ENCODE data around the gene PATJ.
"Not testable (repeated sequence)": the region's sequence is repeated elsewhere in the genome, so short reads cannot be mapped to it uniquely, and the experiment has no call there.

The PATJ gene

GRCh38 chr1:62184336-62184735, 442.1 kb downstream of the PATJ start:
- DNase-seq, result no peak

DNA sequence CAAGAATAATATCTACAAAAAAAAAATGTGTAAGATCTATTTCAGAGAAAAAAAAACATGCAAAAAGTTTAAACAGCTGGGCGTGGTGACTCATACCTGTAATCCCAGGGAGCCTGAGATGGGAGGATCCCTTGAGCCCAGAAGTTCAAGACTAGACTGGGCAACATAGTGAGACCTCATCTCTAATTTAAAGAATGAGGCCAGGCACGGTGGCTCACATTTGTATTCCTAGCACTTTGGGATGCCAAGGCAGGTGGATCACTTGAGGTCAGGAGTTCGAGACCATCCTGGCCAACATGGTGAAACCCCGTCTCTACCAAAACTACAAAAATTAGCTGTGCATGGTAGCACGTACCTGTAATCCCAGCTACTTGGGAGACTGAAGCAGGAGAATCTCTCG, 443.0 kb downstream of the PATJ start:
- not testable (repeated sequence) for DNase-seq

- no peak for DNase-seq
These were observed 443.4 kb downstream of the PATJ start for GRCh38 chr1:62185677-62186076.

GRCh38 chr1:62187548-62187947, 445.3 kb downstream of the PATJ start:
- DNase-seq, result no peak

DNA sequence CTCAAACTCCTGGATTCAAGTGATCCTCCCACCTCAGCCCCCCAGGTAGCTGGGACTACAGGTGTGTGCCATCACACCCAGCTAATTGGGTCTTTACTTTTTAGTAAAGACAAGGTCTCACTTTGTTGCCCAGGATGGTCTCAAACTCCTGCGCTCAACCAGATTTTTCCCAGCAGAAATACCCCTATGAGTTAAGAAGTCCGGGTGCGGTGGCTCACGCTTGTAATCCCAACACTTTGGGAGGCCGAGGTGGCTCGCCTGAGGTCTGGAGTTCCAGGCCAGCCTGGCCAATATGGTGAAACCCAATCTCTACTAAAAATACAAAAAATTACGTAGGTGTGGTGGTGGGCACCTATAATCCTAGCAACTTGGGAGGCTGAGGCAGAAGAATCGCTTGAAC, 445.8 kb downstream of the PATJ start:
- DNase-seq, result no peak

GRCh38 chr1:62194651-62195544, 452.6 kb downstream of the PATJ start, which contains the start of gene L1TD1:
Gene L1TD1, plus strand, starts transcription at chr1:62194849. Its CDS starts 11,780 bp downstream, at chr1:62206629.
- DNase-seq, result no peak

DNA sequence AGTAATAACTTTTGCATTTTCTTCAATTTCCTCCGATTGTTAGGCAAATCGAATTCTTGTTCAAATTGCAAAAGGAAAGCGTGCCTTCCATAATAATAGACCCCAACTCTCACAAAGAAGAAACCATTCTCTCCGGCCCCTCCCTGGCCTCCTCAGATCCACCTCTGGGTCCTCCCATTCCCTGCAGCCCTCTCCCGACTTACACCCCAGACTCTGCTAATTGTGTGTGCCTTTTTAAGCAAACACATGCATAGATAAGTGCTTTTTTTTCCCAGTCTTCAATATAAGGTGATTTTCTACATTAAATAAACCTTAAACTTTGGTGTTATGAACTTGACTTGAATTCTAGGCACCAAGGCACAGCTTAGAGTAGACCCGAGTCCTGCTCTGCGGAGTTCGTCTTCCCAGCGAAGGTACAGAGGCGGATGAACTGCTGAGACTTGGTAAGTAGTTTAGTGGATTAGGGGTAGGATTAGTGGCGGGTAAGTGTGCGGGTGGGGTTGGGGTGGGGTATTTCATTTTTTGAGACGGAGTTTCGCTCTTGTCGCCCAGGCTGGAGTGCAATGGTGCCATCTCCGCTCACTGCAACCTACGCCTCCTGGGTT, 453.9 kb downstream of the PATJ start:
- no peak for DNase-seq

- DNase-seq, result no peak
These were observed 455.9 kb downstream of the PATJ start for GRCh38 chr1:62198069-62198780.

DNA sequence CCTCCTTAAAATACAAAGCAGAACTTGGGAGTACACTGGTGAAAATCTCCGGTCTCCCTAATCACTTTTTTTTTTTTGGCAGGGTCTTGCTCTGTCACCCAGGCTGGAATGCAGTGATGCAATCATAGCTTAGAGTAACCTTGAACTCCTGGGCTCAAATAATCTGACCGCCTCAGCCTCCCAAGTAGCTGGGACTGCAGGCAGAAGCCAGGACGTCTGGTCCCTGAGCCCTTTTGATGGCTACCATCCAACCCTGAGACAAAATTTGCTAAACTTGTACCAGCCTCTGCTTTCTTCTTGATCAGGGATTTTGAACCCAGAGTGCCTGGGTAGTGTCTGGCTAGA, 456.5 kb downstream of the PATJ start:
- DNase-seq, result no peak

GRCh38 chr1:62207187-62207586, 464.9 kb downstream of the PATJ start:
- DNase-seq, result no peak

DNA sequence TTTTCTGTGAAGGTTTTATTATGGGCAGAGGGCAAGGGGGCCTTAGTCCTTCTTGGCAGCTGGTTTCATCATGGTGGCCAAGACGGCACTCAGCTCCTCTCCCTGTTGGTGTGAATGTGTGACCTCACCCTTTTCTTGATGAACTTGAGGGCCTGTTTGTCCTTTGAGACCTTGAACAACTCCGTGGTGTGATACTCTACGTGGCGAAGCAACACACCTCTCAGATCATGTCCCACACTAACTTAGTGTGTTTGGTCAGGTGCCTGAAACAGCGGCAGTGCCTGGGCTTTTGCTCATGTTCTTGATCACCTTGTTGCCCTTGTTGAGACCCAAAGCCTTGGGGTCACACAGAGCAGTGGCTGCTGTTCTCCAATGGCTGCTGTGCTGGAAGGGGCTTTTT, 465.8 kb downstream of the PATJ start:
- DNase-seq, result no peak

DNA sequence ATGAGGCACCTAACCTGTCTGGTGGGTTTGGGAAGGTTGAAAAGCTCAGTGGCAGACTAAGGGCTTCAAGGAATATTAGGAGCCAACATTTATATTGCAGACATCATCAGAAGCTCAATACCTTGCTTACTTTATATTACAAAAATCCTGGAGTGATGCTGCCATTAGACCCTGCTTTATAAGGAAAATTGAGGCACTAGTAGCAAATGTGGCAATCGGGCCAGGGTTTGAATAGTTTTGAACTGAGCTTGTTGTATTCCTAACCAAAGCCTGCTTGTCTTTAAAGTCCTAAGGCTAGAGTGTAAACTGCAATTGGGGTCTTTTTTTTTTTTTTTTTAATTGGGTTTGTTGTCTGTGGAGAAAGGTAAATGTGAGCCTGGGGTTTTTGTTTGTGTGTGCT, 466.7 kb downstream of the PATJ start:
- DNase-seq, result no peak

DNA sequence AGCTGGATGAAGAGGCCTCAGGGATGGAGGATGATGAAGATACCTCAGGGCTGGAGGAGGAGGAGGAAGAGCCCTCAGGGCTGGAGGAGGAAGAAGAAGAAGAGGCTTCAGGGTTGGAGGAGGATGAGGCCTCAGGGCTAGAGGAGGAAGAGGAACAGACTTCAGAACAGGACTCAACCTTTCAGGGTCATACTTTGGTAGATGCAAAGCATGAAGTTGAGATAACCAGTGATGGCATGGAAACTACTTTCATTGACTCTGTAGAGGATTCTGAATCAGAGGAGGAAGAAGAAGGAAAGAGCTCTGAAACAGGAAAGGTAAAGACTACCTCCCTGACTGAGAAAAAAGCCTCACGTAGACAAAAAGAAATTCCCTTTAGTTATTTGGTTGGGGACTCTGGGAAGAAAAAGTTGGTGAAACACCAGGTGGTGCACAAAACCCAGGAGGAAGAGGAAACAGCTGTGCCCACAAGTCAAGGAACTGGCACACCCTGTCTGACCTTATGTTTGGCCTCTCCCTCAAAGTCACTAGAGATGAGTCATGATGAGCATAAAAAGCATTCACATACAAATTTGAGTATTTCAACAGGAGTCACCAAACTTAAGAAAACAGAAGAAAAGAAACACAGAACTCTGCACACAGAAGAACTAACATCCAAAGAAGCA, 467.8 kb downstream of the PATJ start:
- no peak for DNase-seq

DNA sequence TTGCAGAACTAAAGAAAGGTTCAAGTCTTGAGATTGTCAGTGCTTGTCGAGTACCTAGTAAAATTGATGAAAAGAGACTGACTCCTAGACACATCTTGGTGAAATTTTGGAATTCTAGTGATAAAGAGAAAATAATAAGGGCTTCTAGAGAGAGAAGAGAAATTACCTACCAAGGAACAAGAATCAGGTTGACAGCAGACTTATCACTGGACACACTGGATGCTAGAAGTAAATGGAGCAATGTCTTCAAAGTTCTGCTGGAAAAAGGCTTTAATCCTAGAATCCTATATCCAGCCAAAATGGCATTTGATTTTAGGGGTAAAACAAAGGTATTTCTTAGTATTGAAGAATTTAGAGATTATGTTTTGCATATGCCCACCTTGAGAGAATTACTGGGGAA, 468.7 kb downstream of the PATJ start:
- DNase-seq, result no peak

DNA sequence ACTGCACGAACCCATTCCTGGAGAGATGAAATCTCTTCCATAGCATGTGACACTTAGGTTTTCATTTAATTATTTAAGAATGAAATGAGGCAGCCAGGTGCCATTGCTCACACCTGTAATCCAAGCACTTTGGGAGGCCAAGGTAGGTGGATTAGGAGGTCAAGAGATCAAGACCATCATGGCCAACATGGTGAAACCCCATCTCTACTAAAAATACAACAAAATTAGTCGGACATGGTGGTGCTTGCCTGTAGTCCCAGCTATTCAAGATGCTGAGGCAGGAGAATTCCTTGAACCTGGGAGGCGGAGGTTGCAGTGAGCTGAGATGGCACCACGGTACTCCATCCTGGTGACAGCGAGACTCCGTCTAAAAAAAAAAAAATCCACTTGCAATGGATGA, 470.1 kb downstream of the PATJ start:
- no peak for DNase-seq

DNA sequence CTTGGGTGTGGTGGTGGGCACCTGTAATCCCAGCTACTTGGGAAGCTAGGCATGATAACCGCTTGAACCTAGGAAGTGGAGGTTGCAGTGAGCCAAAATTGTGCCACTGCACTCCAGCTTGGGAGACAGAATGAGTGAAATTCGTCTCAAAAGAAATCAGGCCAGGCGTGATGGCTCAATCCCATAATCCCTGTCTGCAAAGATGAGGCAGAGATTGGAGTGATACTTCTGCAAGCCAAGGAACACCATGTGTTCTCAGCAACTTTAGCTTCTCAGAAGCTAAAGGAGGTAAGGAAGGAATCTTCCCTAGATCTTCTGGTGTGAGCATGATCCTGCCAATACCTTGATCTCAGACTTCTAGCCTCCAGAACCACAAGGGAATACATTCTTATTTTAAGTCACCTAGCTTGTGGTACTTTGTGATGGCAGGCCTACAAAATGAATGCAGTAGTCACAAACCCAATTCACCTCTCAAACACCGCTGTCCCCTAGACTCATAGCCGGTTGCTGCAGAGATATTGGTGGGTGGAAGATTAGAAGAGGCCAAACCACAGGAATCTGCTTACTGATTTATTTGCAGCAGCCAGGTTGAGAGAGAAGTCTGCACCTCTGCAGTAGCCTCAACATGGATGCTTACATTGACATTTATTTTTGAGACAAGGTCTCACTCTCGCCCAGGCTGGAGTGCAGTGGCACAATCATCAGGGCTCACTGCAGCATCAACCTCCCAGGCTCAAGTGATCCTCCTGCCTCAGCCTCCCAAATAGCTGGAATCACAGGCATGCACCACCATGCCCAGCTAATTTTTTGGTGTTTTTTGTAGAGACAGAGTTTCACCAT, 471.0 kb downstream of the PATJ start:
- no peak for DNase-seq

- DNase-seq, result no peak
These were observed 476.3 kb downstream of the PATJ start for GRCh38 chr1:62218604-62219003.

DNA sequence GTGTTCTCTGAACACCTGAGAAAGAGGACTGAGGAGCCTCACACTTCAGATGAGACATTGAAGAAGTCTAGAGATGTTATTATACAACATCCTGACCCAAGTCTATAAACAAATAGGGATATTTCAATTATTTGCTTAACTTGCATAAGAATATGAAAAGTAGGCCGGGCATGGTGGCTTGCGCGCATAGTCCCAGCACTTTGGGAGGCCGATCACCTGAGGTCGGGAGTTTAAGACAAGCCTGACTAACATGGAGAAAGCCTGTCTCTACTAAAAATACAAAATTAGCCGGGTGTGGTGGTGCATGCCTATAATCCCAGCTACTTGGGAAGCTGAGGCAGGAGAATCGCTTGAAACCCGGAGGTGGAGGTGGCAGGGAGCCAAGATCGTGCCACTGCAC, 478.2 kb downstream of the PATJ start:
- DNase-seq, result not testable (repeated sequence)

DNA sequence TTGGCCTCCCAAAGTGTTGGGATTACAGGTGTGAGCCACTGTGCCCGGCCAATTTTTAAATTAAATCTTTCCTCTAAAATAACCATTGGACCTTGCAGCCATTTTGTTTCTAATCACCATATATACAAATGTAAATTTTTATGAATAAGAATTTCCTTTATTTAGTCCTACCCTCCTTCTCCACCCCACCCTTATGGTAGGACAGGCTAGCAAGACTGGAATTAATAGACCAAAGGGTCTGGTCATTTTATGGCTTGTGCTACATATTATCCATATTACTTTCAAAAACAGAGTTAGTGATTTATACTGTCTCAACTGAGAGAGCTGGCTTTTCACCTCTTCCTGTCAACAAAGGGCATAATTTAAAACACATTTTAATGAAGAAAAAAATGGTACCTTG, 478.9 kb downstream of the PATJ start:
- DNase-seq, result no peak

GRCh38 chr1:62222321-62222720, 480.0 kb downstream of the PATJ start:
- no peak for DNase-seq

- DNase-seq, result no peak
These were observed 481.9 kb downstream of the PATJ start for GRCh38 chr1:62224182-62224581.

- no peak for DNase-seq
These were observed 485.2 kb downstream of the PATJ start for GRCh38 chr1:62227496-62227895.

Measured in activated T-cell treated with anti-CD3 and anti-CD28 coated beads, Interleukin-2, amount 50 U/mL, for 1 hour (primary cell).